ENCODE data around the gene ARMC7.

GRCh38 chr17:75064867-75065561, 44.8 kb upstream of the ARMC7 start:
- TF ChIP-seq, protein P1, sequence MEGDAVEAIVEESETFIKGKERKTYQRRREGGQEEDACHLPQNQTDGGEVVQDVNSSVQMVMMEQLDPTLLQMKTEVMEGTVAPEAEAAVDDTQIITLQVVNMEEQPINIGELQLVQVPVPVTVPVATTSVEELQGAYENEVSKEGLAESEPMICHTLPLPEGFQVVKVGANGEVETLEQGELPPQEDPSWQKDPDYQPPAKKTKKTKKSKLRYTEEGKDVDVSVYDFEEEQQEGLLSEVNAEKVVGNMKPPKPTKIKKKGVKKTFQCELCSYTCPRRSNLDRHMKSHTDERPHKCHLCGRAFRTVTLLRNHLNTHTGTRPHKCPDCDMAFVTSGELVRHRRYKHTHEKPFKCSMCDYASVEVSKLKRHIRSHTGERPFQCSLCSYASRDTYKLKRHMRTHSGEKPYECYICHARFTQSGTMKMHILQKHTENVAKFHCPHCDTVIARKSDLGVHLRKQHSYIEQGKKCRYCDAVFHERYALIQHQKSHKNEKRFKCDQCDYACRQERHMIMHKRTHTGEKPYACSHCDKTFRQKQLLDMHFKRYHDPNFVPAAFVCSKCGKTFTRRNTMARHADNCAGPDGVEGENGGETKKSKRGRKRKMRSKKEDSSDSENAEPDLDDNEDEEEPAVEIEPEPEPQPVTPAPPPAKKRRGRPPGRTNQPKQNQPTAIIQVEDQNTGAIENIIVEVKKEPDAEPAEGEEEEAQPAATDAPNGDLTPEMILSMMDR (IDR thresholded peaks at IDR 0.05) = no peak
- no peak for TF ChIP-seq POLR2AphosphoS5 (IDR thresholded peaks at IDR 0.05)
- TF ChIP-seq POLR2A (IDR thresholded peaks at IDR 0.05) = no peak
- no peak for TF ChIP-seq EP300 (IDR thresholded peaks at IDR 0.05)

Data from suprapubic skin (tissue), 4 donors.